NB4 (cell line): Measurements from ENCODE around the gene RALB.

Source experiments
- DNase-seq: peaks from one replicate; pipeline ENCODE4 v3.0.0; 2010; ENCODE audit warnings: low read depth
- H3K4me3 ChIP-seq: one replicate; pipeline ENCODE4 v1.5.1; 2011; ENCODE audit warnings: mild to moderate bottlenecking, low read depth, low read length, moderate library complexity
- CTCF ChIP-seq: IDR thresholded peaks from one replicate; pipeline ENCODE4 v1.5.1; 2012; ENCODE audit warnings: low read depth, low read length
- MAX ChIP-seq: IDR thresholded peaks from 2 replicates; pipeline ENCODE4 v1.6.1; 2011; ENCODE audit warnings: low read depth, low read length
- MYC ChIP-seq: IDR thresholded peaks from 2 replicates; pipeline ENCODE4 v1.6.1; 2011; ENCODE audit warnings: low read depth, low read length
- POLR2A ChIP-seq: IDR thresholded peaks from 2 replicates; pipeline ENCODE4 v1.6.1; 2011; ENCODE audit warnings: mild to moderate bottlenecking; ENCODE audit not compliant: insufficient read length; ENCODE audit errors: extremely low read depth

The RALB gene

GRCh38 chr2:120238728-120239487, 13.7 kb upstream of the RALB start:
- no peak for TF ChIP-seq MYC
- no peak for TF ChIP-seq MAX
- no peak for TF ChIP-seq POLR2A
- no peak for TF ChIP-seq CTCF
- no peak overlapping the region for H3K4me3 ChIP-seq
- no peak for DNase-seq

- H3K4me3 ChIP-seq = no peak overlapping the region
- no peak for TF ChIP-seq POLR2A
- no peak for TF ChIP-seq MYC
- no peak for TF ChIP-seq CTCF
- no peak for TF ChIP-seq MAX
- DNase-seq = no peak
These were observed 13.0 kb upstream of the RALB start for GRCh38 chr2:120239488-120240287.

GRCh38 chr2:120240901-120241429, 11.7 kb upstream of the RALB start:
- no peak for DNase-seq
- TF ChIP-seq CTCF = no peak
- TF ChIP-seq POLR2A = no peak
- no peak for TF ChIP-seq MYC
- TF ChIP-seq MAX = no peak

GRCh38 chr2:120241684-120242083, 11.0 kb upstream of the RALB start:
- no peak overlapping the region for H3K4me3 ChIP-seq
- TF ChIP-seq MYC = no peak
- TF ChIP-seq POLR2A = no peak
- no peak for TF ChIP-seq CTCF
- TF ChIP-seq MAX = no peak
- DNase-seq = no peak

More at GRCh38 chr2:120240901-120241429, 11.7 kb upstream of the RALB start:
- no peak overlapping the region for H3K4me3 ChIP-seq

GRCh38 chr2:120243211-120243610, 9.4 kb upstream of the RALB start:
- TF ChIP-seq POLR2A (no peak), MYC (no peak), CTCF (no peak), MAX (no peak)
- DNase-seq = peak; percentile 58
- no peak overlapping the region for H3K4me3 ChIP-seq
